IMR-90 (cell line): ENCODE results near the gene NEURL1B. TPM values are rescaled to one million over a fixed set of nuclear protein-coding genes. Genes with fewer than 3 reads are reported as not detected.

Source experiments
- ATAC-seq: fragments of 200-7000 bp; cut with Tn5 transposase; 2 replicates; pipeline ENCODE4 v1.9.1; 2020; ENCODE audit warnings: low read depth, mild to moderate bottlenecking, moderate library complexity
- BruUV-seq: library from RNA; stranded (reverse); fragments of 400-500 nt; replicated peaks from 2 replicates; lab custom pipeline; 2021; lab: Mats Ljungman, UMichigan
- CTCF ChIA-PET: fragments of 300-600 bp; formaldehyde crosslinking; extraction: SDS; loops from one replicate; lab custom pipeline; 2021; ENCODE audit warnings: antibody characterized with exemption; lab: Yijun Ruan, JAX
- POLR2A ChIA-PET: fragments of 300-600 bp; sonication (Branson Sonifier 250); formaldehyde crosslinking; loops from one replicate; lab custom pipeline; 2022; ENCODE audit warnings: antibody characterized with exemption; ENCODE audit not compliant: unreplicated experiment; lab: Charles Lee
- DNase-seq: peaks from one replicate; pipeline ENCODE4 v3.0.0; 2013
- H2AFZ ChIP-seq: replicated peaks from 2 replicates; pipeline ENCODE3; 2013; ENCODE audit warnings: low read length, mild to moderate bottlenecking; ENCODE audit not compliant: poor library complexity
- H2AK5ac ChIP-seq: 2 replicates; pipeline ENCODE4 v1.6.1; 2013; ENCODE audit warnings: low read depth, low read length, inconsistent platforms
- H2AK9ac ChIP-seq: replicated peaks from 2 replicates; pipeline ENCODE3; 2013; ENCODE audit warnings: mild to moderate bottlenecking, low read depth, low read length, moderate library complexity; ENCODE audit not compliant: poor library complexity
- H2BK120ac ChIP-seq: 2 replicates; pipeline ENCODE4 v1.6.1; 2013; ENCODE audit warnings: low read depth, low read length, inconsistent platforms
- H2BK15ac ChIP-seq: 3 replicates; pipeline ENCODE4 v1.6.1; 2013; ENCODE audit warnings: low read depth, low read length, inconsistent platforms
- H2BK20ac ChIP-seq: 2 replicates; pipeline ENCODE4 v1.6.1; 2013; ENCODE audit warnings: low read depth, mild to moderate bottlenecking, inconsistent platforms, low read length, moderate library complexity
- H2BK5ac ChIP-seq: 2 replicates; pipeline ENCODE4 v1.6.1; 2013; ENCODE audit warnings: mild to moderate bottlenecking, low read depth, low read length, inconsistent platforms; ENCODE audit not compliant: poor library complexity, severe bottlenecking
- H3K14ac ChIP-seq: replicated peaks from 2 replicates; pipeline ENCODE4 v1.6.1; 2013; ENCODE audit warnings: low read depth, low read length, inconsistent platforms
- H3K18ac ChIP-seq: 2 replicates; pipeline ENCODE4 v1.6.1; 2013; ENCODE audit warnings: low read depth, low read length, control low read depth
- H3K23ac ChIP-seq: 2 replicates; pipeline ENCODE4 v1.6.1; 2013; ENCODE audit warnings: low read depth, low read length, inconsistent platforms
- H3K27ac ChIP-seq: 2 replicates; pipeline ENCODE4 v1.5.1; 2013; ENCODE audit warnings: mild to moderate bottlenecking, control low read depth, low read length; ENCODE audit not compliant: insufficient read depth
- H3K27me3 ChIP-seq: 2 replicates; pipeline ENCODE4 v1.6.1; 2013; ENCODE audit warnings: low read length; ENCODE audit not compliant: control insufficient read depth, insufficient read depth
- H3K36me3 ChIP-seq: 2 replicates; pipeline ENCODE4 v1.6.1; 2013; ENCODE audit warnings: low read length, mixed read lengths; ENCODE audit not compliant: control insufficient read depth, insufficient read depth
- H3K4ac ChIP-seq: 2 replicates; pipeline ENCODE4 v1.6.1; 2013; ENCODE audit warnings: low read depth, low read length, inconsistent platforms
- H3K4me1 ChIP-seq: 2 replicates; pipeline ENCODE4 v1.6.1; 2013; ENCODE audit warnings: low read length, mixed read lengths; ENCODE audit not compliant: control insufficient read depth, insufficient read depth
- H3K4me2 ChIP-seq: 2 replicates; pipeline ENCODE4 v1.6.1; 2013; ENCODE audit warnings: low read depth, mild to moderate bottlenecking, control low read depth, low read length, moderate library complexity
- H3K4me3 ChIP-seq: 2 replicates; pipeline ENCODE4 v1.5.1; 2013; ENCODE audit warnings: low read depth, mild to moderate bottlenecking, control low read depth, low read length, moderate library complexity; ENCODE audit not compliant: insufficient read depth
- H3K56ac ChIP-seq: 2 replicates; pipeline ENCODE4 v1.6.1; 2013; ENCODE audit warnings: low read length, inconsistent platforms; ENCODE audit not compliant: insufficient read depth; ENCODE audit errors: extremely low read depth
- H3K79me1 ChIP-seq, 2 experiments: 2 replicates each; pipeline ENCODE4 v1.6.1; 2013; ENCODE audit warnings: low read length in 2 of 2, inconsistent platforms in 1 of 2, low read depth in 1 of 2
- H3K9ac ChIP-seq: 2 replicates; pipeline ENCODE4 v1.6.1; 2013; ENCODE audit warnings: low read depth, low read length, control low read depth
- H3K9me1 ChIP-seq: 2 replicates; pipeline ENCODE4 v1.6.1; 2013; ENCODE audit warnings: low read length, inconsistent platforms; ENCODE audit not compliant: insufficient read depth
- H3K9me3 ChIP-seq: 2 replicates; pipeline ENCODE4 v1.6.1; 2013; ENCODE audit warnings: low read length; ENCODE audit not compliant: control insufficient read depth, insufficient read depth
- H4K20me1 ChIP-seq: 2 replicates; pipeline ENCODE4 v1.6.1; 2013; ENCODE audit warnings: low read length, inconsistent platforms; ENCODE audit not compliant: insufficient read depth
- H4K5ac ChIP-seq: 2 replicates; pipeline ENCODE4 v1.6.1; 2013; ENCODE audit warnings: mild to moderate bottlenecking, low read depth, low read length, control low read depth
- H4K8ac ChIP-seq, 2 experiments: 2 replicates each; pipeline ENCODE4 v1.6.1; 2013; ENCODE audit warnings: low read depth in 2 of 2, low read length in 2 of 2, control low read depth in 1 of 2, inconsistent platforms in 1 of 2
- H4K91ac ChIP-seq: 2 replicates; pipeline ENCODE4 v1.6.1; 2013; ENCODE audit warnings: low read depth, low read length, inconsistent platforms; ENCODE audit not compliant: insufficient read depth
- BHLHE40 ChIP-seq: fragments of 150-350 bp; IDR thresholded peaks from 2 replicates; pipeline ENCODE4 v1.6.1; 2016; ENCODE audit warnings: mild to moderate bottlenecking, low read depth, low read length
- CEBPB ChIP-seq: IDR thresholded peaks from 2 replicates; pipeline ENCODE4 v1.6.1; 2012; ENCODE audit warnings: low read depth, low read length, improper control_type of control experiment
- CHD1 ChIP-seq: IDR thresholded peaks from 2 replicates; pipeline ENCODE4 v1.6.1; 2012; ENCODE audit warnings: low read depth, low read length, improper control_type of control experiment
- FOS ChIP-seq: fragments of 150-350 bp; IDR thresholded peaks from 2 replicates; pipeline ENCODE4 v1.6.1; 2016; ENCODE audit warnings: low read depth, low read length
- MAFK ChIP-seq: IDR thresholded peaks from 2 replicates; pipeline ENCODE4 v1.6.1; 2012; ENCODE audit warnings: low read depth, low read length, improper control_type of control experiment
- MAZ ChIP-seq: IDR thresholded peaks from 2 replicates; pipeline ENCODE4 v1.6.1; 2012; ENCODE audit warnings: low read depth, mild to moderate bottlenecking, low read length, improper control_type of control experiment, moderate library complexity, borderline replicate concordance
- MXI1 ChIP-seq: IDR thresholded peaks from 2 replicates; pipeline ENCODE4 v1.6.1; 2012; ENCODE audit warnings: low read depth, mild to moderate bottlenecking, low read length, moderate library complexity, borderline replicate concordance
- NFE2L2 ChIP-seq: fragments of 150-350 bp; IDR thresholded peaks from 2 replicates; pipeline ENCODE4 v1.6.1; 2016; ENCODE audit warnings: low read depth, mild to moderate bottlenecking, low read length
- POLR2A ChIP-seq: IDR thresholded peaks from 2 replicates; pipeline ENCODE4 v1.6.1; 2012; ENCODE audit warnings: mild to moderate bottlenecking, low read depth, low read length
- RAD21 ChIP-seq: IDR thresholded peaks from 2 replicates; pipeline ENCODE4 v1.6.1; 2012; ENCODE audit warnings: low read length, improper control_type of control experiment
- RCOR1 ChIP-seq: IDR thresholded peaks from 2 replicates; pipeline ENCODE4 v1.6.1; 2012; ENCODE audit warnings: mild to moderate bottlenecking, low read length, improper control_type of control experiment; ENCODE audit not compliant: insufficient replicate concordance
- RFX5 ChIP-seq: IDR thresholded peaks from 2 replicates; pipeline ENCODE4 v1.8.0; 2012; ENCODE audit warnings: low read depth, mild to moderate bottlenecking, low read length, moderate library complexity
- SMC3 ChIP-seq: fragments of 150-350 bp; IDR thresholded peaks from 2 replicates; pipeline ENCODE4 v1.6.1; 2016; ENCODE audit warnings: low read depth, mild to moderate bottlenecking, antibody characterized with exemption, low read length, moderate library complexity
- WGBS, 2 experiments: methylation state at CpG; one replicate each; pipeline versions ENCODE4 v1.1.5 to v1.1.7; 2013; ENCODE audit warnings: missing lambda C conversion rate in 2 of 2; ENCODE audit not compliant: insufficient read length in 1 of 2; ENCODE audit errors: extremely low coverage in 2 of 2; 5-methylcytosine and 5-hydroxymethylcytosine counted together
- dilution Hi-C: fragments of 300-500 bp; cut with HindIII; formaldehyde crosslinking; loops from one replicate; pipeline ENCODE4 v1.14.3; 2018; ENCODE audit warnings: low sequenced_read_pairs; ENCODE audit not compliant: unreplicated experiment
- in situ Hi-C: fragments of 300-500 bp; cut with MboI; formaldehyde crosslinking; loops from 3 replicates; pipeline ENCODE4 v1.14.3; 2019; ENCODE audit warnings: low sequenced_read_pairs, inconsistent platforms, mixed read lengths
- intact Hi-C: fragments of 100-400 bp; cut with micrococcal nuclease; formaldehyde crosslinking; loops from 2 replicates; pipeline ENCODE4 v1.10.0; 2022
- polyA plus RNA-seq, 3 experiments: library from polyadenylated mRNA; depleted of rRNA; stranded (reverse); fragments of >200 nt; gene quantifications; 2 replicates each; pipeline ENCODE4 v1.2.3, GENCODE V29; 2012; ENCODE audit warnings: low replicate concordance in 1 of 3
- total RNA-seq: library from RNA; depleted of rRNA; stranded (reverse); fragments of >200 nt; gene quantifications from 2 replicates; pipeline ENCODE4 v1.2.3, GENCODE V29; 2012
- TF ChIP-seq, protein P1 (sequence below): fragments of 150-350 bp; IDR thresholded peaks from 2 replicates; pipeline ENCODE4 v1.6.1; 2016; ENCODE audit warnings: low read depth, mild to moderate bottlenecking, low read length, moderate library complexity, borderline replicate concordance
- TF ChIP-seq, protein P2 (sequence below): fragments of 150-350 bp; IDR thresholded peaks from 2 replicates; pipeline ENCODE4 v1.6.1; 2017; ENCODE audit warnings: mild to moderate bottlenecking, antibody characterized with exemption, low read length, low read depth
- TF ChIP-seq, protein P3 (sequence below): conservative IDR thresholded peaks from 2 replicates; pipeline ENCODE4 v1.5.1; 2012; ENCODE audit warnings: mild to moderate bottlenecking, low read depth, low read length, improper control_type of control experiment

The NEURL1B gene
- total and polyA plus RNA-seq, 2 of the 4 experiments (the other 2 are of a cell fraction), result 1.8 to 2.8 TPM

DNA sequence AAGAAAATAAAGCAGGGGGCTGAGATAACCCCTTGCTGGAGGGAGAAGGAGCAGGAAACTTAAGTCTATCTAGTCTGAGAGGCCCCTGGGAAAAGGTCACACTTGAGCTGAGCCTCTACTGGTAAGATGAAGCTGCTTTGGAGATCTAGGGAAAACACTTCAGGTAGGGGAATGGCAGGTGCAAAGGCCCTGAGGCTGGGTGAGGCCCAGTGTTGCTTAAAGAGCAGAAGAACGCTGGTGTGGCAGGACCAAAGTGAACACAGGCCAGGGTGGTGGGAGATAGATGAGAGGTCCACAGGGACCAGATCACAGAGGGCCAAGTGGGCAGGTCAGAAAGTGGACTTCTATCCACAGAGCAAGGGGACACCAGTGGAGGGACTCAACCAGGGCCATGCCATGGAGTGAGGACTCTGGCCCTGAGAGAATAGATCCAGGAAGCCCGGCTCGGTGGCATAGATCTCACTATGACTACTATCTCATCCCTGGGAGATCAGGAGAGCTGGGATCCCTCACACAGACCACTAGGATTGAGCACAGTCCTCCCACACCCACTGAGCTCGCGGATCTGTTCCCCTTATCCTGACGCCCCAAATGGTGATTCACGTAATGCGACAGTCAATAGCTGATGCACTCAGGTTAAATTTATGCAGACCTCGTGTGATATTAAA, 17.6 kb upstream of the NEURL1B start:
- H3K9me3 ChIP-seq, result no peaks in the 10 kb centered on the region
- no TSS peak for BruUV-seq
- intact Hi-C loops, result no loop called here
- CTCF ChIA-PET, result no interaction called here
- 82% methylated on average over 7 of the region's 9 CpGs; no CpG with 5 or more reads in 1 of the 2 experiments for WGBS, 2 experiments
- H3K4me1 ChIP-seq, result no peaks in the 10 kb centered on the region
- H2BK20ac ChIP-seq, result no peak overlapping the region
- no peaks in the 10 kb centered on the region for H3K36me3 ChIP-seq
- H4K8ac ChIP-seq, result no peak overlapping the region
- in situ Hi-C loops, result no loop called here
- ATAC-seq (no peak), DNase-seq (no peak)
- POLR2A ChIA-PET, result no interaction called here
- no peak overlapping the region for H3K18ac ChIP-seq
- no peak overlapping the region for H4K91ac ChIP-seq
- H2BK120ac ChIP-seq, result no peak overlapping the region
- no peak overlapping the region for H3K4me3 ChIP-seq
- no peak overlapping the region for H4K5ac ChIP-seq
- H3K4me2 ChIP-seq, result no peak overlapping the region
- H3K4ac ChIP-seq, result no peak overlapping the region
- H3K79me1 ChIP-seq, result no peaks in the 10 kb centered on the region
- no peak overlapping the region for H2AK9ac ChIP-seq
- H3K14ac ChIP-seq, result no peak overlapping the region
- no peaks in the 10 kb centered on the region for H4K20me1 ChIP-seq
- no peak for TF ChIP-seq CHD1
- TF ChIP-seq RFX5, result no peak
- TF ChIP-seq POLR2A, result no peak
- no peak for TF ChIP-seq FOS
- TF ChIP-seq, protein P1, sequence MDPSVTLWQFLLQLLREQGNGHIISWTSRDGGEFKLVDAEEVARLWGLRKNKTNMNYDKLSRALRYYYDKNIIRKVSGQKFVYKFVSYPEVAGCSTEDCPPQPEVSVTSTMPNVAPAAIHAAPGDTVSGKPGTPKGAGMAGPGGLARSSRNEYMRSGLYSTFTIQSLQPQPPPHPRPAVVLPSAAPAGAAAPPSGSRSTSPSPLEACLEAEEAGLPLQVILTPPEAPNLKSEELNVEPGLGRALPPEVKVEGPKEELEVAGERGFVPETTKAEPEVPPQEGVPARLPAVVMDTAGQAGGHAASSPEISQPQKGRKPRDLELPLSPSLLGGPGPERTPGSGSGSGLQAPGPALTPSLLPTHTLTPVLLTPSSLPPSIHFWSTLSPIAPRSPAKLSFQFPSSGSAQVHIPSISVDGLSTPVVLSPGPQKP, result no peak
- no peak for TF ChIP-seq NFE2L2
- TF ChIP-seq, protein P2, sequence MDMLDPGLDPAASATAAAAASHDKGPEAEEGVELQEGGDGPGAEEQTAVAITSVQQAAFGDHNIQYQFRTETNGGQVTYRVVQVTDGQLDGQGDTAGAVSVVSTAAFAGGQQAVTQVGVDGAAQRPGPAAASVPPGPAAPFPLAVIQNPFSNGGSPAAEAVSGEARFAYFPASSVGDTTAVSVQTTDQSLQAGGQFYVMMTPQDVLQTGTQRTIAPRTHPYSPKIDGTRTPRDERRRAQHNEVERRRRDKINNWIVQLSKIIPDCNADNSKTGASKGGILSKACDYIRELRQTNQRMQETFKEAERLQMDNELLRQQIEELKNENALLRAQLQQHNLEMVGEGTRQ, result no peak
- TF ChIP-seq MAFK, result no peak
- no peak for TF ChIP-seq SMC3
- TF ChIP-seq MAZ, result no peak
- no peak for TF ChIP-seq RCOR1
- no peak for TF ChIP-seq CEBPB
- TF ChIP-seq BHLHE40, result no peak
- TF ChIP-seq, protein P3, sequence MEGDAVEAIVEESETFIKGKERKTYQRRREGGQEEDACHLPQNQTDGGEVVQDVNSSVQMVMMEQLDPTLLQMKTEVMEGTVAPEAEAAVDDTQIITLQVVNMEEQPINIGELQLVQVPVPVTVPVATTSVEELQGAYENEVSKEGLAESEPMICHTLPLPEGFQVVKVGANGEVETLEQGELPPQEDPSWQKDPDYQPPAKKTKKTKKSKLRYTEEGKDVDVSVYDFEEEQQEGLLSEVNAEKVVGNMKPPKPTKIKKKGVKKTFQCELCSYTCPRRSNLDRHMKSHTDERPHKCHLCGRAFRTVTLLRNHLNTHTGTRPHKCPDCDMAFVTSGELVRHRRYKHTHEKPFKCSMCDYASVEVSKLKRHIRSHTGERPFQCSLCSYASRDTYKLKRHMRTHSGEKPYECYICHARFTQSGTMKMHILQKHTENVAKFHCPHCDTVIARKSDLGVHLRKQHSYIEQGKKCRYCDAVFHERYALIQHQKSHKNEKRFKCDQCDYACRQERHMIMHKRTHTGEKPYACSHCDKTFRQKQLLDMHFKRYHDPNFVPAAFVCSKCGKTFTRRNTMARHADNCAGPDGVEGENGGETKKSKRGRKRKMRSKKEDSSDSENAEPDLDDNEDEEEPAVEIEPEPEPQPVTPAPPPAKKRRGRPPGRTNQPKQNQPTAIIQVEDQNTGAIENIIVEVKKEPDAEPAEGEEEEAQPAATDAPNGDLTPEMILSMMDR, result no peak
- no peak for TF ChIP-seq RAD21
- TF ChIP-seq MXI1, result no peak
- H3K9me1 ChIP-seq, result no peaks in the 10 kb centered on the region
- peaks cover 52% of the 10 kb centered on the region for H3K27me3 ChIP-seq
- H2BK15ac ChIP-seq, result no peak overlapping the region
- no peak overlapping the region for H2AK5ac ChIP-seq
- no peak overlapping the region for H3K27ac ChIP-seq
- H3K56ac ChIP-seq, result no peak overlapping the region
- H2AFZ ChIP-seq, result no peak overlapping the region
- H3K23ac ChIP-seq, result no peak overlapping the region
- no peak overlapping the region for H2BK5ac ChIP-seq
- dilution Hi-C loops, result no loop called here
- H3K9ac ChIP-seq, result no peak overlapping the region
